ENCODE results near the gene EIF4E2.

Gene EIF4E2

DNA sequence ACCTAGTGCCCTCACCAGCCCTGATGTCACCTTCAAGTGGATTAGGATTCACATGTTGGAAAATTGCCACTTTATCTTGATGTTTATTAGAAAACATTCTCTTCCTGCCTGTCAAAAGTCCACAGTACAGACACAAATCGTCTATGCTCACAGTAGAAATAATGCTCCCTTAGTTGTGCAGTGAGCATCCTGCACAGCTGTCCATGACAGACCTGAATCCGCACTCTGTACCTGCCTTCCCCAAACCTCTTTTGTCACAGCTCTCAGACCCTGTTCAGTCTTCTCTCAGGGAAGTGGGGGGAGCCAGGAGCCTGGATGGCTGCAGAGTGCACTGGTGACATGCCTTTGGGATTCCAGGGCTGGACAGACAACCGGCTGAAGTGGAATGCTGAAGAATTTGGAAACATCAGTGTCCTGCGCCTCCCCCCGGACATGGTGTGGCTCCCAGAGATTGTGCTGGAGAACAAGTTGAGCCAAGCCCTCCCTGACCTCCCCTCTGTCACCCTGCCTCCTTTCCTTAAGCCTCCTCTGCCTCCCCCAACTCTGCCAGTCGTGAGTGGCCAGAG, 22.5 kb upstream of the EIF4E2 start:
- H3K27me3 ChIP-seq (ENCODE audit: insufficient read depth, low read length, poor library complexity), result no peaks in the 10 kb centered on the region
- no peak overlapping the region for H3K4me2 ChIP-seq (ENCODE audit: insufficient read depth, low read length)
- H2AFZ ChIP-seq (ENCODE audit: low read depth, low read length), result no peak overlapping the region
- H3K4me1 ChIP-seq (ENCODE audit: insufficient read depth, low read length), result peaks cover 3% of the 10 kb centered on the region; the same call in 1 of the 2 replicates
- no peak overlapping the region for H3K27ac ChIP-seq (ENCODE audit: low read length)
- no peaks in the 10 kb centered on the region for H3K9me3 ChIP-seq (ENCODE audit: insufficient read depth, low read length, severe bottlenecking)
- no peaks in the 10 kb centered on the region for H4K20me1 ChIP-seq (ENCODE audit: insufficient read depth, low read length)
- no peaks in the 10 kb centered on the region for H3K79me2 ChIP-seq (ENCODE audit: insufficient read depth, low read length)
- no peak overlapping the region for H3K9ac ChIP-seq (ENCODE audit: low read depth, low read length)
- no peak for DNase-seq
- TF ChIP-seq CTCF (IDR thresholded peaks at IDR 0.05; ENCODE audit: borderline replicate concordance, extremely low read depth, low read length, poor library complexity, severe bottlenecking), result no peak
- no peak for TF ChIP-seq EZH2 (IDR thresholded peaks at IDR 0.05; ENCODE audit: borderline replicate concordance, low read depth, low read length, severe bottlenecking)
- H3K36me3 ChIP-seq (ENCODE audit: insufficient read depth, low read length), result no peaks in the 10 kb centered on the region
- no peak overlapping the region for H3K4me3 ChIP-seq (ENCODE audit: low read depth in 1 of 2, low read length in 2 of 2)
- no peak for ATAC-seq (ENCODE audit: insufficient read depth, low read depth)

DNA sequence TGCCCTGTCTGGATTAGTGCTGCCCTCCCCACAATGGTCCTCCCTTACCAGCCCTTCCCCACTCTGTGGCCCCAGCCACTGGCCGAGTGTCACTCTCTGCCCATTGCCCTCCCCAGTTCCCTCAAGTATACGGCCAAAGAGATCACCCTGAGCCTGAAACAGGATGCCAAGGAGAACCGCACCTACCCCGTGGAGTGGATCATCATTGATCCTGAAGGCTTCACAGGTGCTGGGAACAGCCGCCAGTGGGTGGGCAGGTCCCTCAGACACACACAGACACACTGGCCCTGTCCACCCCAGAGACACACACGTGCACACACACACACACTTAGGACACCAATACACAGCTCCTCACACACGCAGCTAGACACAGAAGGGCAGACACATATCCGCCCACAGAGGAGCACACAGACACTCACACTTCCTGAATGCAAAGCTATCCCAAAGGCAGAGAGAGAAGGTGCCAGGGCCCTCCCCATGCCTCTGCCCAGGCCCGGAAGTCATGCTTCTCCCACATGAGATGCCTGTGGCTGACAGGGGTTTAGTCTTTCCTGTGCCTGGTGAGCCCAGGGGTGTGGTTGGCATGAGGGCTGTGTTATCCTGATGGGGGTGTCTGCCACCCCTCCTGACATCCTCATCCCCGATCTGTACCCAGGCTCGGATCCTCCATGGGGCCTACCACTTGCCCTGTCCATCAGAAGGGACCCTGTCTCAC, 21.6 kb upstream of the EIF4E2 start:
- H3K9me3 ChIP-seq (ENCODE audit: insufficient read depth, low read length, severe bottlenecking), result no peaks in the 10 kb centered on the region
- no peak for TF ChIP-seq CTCF (IDR thresholded peaks at IDR 0.05; ENCODE audit: borderline replicate concordance, extremely low read depth, low read length, poor library complexity, severe bottlenecking)
- TF ChIP-seq EZH2 (IDR thresholded peaks at IDR 0.05; ENCODE audit: borderline replicate concordance, low read depth, low read length, severe bottlenecking), result no peak
- H3K27ac ChIP-seq (ENCODE audit: low read length), result no peak overlapping the region
- H3K4me3 ChIP-seq (ENCODE audit: low read depth in 1 of 2, low read length in 2 of 2), result no peak overlapping the region
- H3K27me3 ChIP-seq (ENCODE audit: insufficient read depth, low read length, poor library complexity), result no peaks in the 10 kb centered on the region
- ATAC-seq (ENCODE audit: insufficient read depth, low read depth), result peak; percentile 74
- DNase-seq, result peak; percentile 44
- no peaks in the 10 kb centered on the region for H4K20me1 ChIP-seq (ENCODE audit: insufficient read depth, low read length)
- H2AFZ ChIP-seq (ENCODE audit: low read depth, low read length), result no peak overlapping the region
- H3K4me2 ChIP-seq (ENCODE audit: insufficient read depth, low read length), result no peak overlapping the region
- H3K36me3 ChIP-seq (ENCODE audit: insufficient read depth, low read length), result no peaks in the 10 kb centered on the region
- H3K4me1 ChIP-seq (ENCODE audit: insufficient read depth, low read length), result peaks cover 3% of the 10 kb centered on the region; the same call in 1 of the 2 replicates
- no peaks in the 10 kb centered on the region for H3K79me2 ChIP-seq (ENCODE audit: insufficient read depth, low read length)
- no peak overlapping the region for H3K9ac ChIP-seq (ENCODE audit: low read depth, low read length)

DNA sequence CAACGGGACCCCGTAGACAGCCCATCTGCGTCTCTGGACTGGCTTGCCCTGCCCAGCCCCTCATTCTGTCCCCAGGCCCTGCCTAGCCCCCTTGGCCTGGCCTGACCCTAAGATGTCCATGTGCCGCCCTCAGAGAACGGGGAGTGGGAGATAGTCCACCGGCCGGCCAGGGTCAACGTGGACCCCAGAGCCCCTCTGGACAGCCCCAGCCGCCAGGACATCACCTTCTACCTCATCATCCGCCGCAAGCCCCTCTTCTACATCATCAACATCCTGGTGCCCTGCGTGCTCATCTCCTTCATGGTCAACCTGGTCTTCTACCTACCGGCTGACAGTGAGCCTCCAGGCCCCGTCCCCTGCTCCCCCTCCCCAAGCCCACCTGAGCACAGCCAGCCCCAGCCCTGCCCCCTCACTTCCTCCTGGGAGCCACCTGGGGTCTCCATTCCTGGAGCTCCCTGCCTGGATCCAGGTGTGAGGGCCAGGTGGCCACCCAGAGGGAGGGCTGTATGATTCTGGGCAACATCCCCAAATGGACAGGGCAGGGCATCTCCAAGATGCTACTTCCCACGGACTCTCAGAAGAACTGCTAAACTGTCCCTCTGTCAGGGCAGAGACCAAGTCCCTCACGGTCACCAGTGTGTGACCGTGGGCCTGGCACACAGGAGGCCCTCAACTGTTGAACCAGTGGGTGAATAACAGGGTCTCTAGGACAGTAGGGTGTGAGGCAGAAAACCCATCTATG, 20.5 kb upstream of the EIF4E2 start:
- TF ChIP-seq EZH2 (IDR thresholded peaks at IDR 0.05; ENCODE audit: borderline replicate concordance, low read depth, low read length, severe bottlenecking) (no peak), CTCF (IDR thresholded peaks at IDR 0.05; ENCODE audit: borderline replicate concordance, extremely low read depth, low read length, poor library complexity, severe bottlenecking) (no peak)
- H3K36me3 ChIP-seq (ENCODE audit: insufficient read depth, low read length), result no peaks in the 10 kb centered on the region
- no peaks in the 10 kb centered on the region for H3K27me3 ChIP-seq (ENCODE audit: insufficient read depth, low read length, poor library complexity)
- no peak overlapping the region for H3K4me2 ChIP-seq (ENCODE audit: insufficient read depth, low read length)
- no peaks in the 10 kb centered on the region for H3K79me2 ChIP-seq (ENCODE audit: insufficient read depth, low read length)
- H3K27ac ChIP-seq (ENCODE audit: low read length), result no peak overlapping the region
- ATAC-seq (ENCODE audit: insufficient read depth, low read depth) (no peak), DNase-seq (no peak)
- H4K20me1 ChIP-seq (ENCODE audit: insufficient read depth, low read length), result no peaks in the 10 kb centered on the region
- H3K4me1 ChIP-seq (ENCODE audit: insufficient read depth, low read length), result peaks cover 3% of the 10 kb centered on the region; the same call in 1 of the 2 replicates
- H3K9ac ChIP-seq (ENCODE audit: low read depth, low read length), result no peak overlapping the region
- no peak overlapping the region for H2AFZ ChIP-seq (ENCODE audit: low read depth, low read length)
- H3K4me3 ChIP-seq (ENCODE audit: low read depth in 1 of 2, low read length in 2 of 2), result no peak overlapping the region
- no peaks in the 10 kb centered on the region for H3K9me3 ChIP-seq (ENCODE audit: insufficient read depth, low read length, severe bottlenecking)
